Measurements from ENCODE around the gene ZBTB16.

The ZBTB16 gene

DNA sequence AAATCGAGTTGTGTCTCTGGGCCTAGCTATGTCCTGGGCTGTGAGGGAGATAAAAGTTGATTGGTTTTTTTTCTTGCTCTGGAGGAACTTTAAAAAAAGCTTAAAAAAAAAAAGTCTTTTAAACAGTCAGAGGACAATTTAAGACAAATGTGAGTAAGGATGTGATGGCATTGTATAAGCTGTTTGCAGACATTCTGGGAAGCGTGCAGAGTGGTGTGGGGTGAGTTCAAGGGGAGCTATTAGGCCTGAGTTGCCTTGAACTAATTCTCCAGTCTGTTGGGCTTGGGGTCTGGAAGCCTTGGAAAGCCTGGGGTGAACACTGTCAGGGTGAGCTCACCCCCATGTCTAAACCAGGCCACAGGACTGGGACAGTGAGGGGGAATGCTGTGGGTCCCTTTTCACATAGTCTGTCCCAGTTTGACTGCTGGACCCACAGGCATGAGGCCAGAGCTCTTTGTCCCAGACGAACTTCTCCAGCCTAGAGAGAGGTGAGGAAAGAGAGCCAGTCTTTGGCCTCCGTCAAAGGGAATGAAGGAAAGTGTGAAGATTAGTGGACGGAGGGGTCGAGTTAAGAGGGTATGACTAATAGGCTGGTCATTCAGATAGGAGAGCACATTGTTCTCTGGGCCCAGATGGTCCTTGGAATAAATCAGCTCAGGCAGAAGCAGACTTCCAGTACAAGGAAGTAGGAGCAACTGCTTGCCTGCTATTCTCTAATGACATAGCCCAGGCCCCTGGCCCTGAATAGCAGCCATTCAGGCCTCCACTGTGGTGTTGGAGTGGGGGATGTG is 160.2 kb downstream of the ZBTB16 start:
- no peak for DNase-seq

DNA sequence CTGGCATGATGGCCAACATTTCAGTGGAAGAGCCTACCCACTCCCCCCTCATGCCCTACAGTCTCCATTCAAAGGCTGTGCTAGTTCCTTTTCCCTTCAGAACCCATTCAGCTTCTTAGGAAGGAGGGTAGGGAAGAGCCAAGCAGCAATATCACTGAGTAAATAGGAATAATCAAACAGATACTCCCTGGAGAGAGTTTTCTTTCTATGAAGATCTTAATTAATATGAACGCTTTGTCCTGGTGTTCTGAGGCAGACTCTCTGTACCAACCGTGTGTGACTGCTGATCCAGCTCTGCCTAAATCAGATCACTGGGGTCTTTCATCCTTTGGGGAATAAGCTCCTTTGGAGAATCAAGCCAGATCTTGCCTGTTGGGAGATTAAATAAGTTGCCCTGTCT is 161.5 kb downstream of the ZBTB16 start:
- DNase-seq, result no peak

DNA sequence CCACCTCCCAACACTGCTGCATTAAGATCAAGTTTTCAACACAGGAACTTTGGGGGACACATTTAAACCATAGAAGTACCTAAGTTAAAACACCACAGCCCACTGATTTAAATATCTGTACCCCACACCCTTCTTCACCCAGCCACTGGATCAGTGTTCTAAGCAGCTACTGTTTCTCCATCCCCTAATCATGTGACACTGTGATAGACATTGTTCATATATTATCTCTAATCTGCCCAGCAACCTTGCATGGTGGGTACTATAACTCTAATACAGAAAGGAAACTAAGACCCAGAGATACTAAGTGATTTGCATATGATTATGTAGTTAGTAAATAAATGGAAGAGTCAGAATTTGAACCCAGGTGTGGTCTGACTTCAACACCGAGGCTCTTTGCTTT is 166.2 kb downstream of the ZBTB16 start:
- DNase-seq, result no peak

DNA sequence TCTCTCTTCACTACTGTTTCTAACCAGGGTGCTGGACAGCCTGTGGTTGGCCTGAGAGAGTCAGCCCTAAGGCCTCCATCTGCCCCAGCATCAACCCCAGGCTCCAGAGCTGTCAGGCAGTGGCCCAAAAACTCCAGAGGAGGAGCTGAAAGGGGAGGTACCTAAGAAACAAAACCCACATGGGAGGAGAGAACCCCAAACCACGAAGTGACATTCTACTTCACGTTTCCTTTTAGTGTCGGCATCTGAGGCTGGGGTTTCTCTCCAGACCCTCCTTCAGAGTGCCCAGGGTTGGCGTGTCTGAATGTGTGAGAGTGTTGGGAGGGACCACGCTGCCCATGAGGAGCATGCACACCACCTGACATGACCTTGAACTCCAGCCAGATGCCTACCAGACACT is 166.8 kb downstream of the ZBTB16 start:
- DNase-seq, result no peak

DNA sequence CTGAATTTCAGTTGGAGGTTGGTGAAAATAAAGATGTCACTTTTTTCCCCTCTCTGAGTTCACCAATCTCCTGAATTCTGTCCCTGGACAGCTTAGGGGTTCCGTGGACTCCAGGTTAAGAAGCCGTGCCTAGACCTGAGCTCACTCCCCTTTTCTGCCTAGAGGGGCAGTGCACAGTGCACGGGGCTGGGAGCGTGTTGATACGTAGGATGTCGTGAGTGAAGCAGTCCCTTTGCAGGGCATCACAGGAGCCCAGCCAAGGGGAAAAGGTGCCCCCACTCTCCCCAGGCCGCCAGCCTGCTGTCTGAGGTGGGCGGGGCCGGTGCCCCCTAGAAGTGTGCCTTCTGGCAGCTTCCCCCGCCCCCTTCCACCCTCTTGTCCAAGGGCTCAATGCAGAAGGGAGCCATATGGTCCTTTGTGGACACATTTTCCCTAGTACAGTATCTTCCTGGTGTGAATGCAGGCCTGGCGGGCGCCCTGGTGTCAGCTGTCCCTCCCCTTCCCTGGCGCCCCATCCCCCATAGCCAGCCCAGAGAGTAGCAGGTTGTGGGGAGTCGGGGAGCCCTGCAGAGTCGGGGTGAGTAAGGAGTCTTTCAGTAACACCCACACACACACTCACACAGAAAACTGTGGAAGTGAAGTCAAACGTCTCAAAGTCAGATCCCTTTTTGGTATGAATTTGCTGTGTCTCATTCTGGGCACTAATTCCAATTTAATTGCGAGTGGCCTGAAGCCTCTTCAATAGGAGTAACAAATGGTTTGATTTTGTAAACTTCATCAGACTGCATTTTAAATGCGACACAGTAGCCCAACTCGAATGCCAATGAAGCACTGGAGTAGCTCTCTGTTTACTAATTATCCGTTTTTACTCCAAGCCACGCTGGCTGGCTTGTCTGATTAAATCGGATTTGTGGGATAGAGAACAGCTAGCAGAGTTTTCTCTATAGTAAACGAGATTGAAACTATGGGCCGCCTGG is 169.2 kb downstream of the ZBTB16 start:
- no peak for DNase-seq

DNA sequence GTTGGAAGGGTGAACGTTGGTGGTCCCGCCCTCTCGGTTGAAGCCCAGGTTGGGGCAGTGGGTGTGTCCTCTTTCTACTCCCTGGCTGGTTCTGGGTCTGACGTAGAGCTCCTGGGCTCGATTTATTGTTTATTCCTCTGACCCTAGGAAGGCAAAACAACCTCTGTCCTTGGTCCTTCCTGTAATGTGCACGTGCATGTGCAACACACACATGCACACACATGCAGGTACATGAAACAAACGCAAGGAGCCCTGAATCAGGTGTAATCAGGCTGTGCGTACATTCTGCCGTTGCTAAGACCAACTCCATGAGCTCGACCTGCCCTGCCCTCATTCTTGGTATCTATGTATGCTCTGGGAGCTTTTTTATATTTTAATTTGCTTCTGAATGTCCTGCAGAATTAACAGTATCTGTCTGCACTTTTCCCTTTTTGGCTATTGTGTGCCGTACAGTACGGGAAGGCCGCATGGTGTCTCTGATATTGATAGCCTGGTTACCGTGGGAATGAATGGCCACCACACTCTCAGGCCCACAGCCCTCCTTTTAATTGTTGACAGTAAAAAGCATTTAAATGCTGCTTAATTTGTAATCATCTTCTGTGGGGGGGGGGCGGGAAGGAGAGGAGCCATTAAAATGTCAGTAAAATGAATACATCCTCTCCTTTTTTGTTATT is 170.7 kb downstream of the ZBTB16 start:
- DNase-seq, result no peak

DNA sequence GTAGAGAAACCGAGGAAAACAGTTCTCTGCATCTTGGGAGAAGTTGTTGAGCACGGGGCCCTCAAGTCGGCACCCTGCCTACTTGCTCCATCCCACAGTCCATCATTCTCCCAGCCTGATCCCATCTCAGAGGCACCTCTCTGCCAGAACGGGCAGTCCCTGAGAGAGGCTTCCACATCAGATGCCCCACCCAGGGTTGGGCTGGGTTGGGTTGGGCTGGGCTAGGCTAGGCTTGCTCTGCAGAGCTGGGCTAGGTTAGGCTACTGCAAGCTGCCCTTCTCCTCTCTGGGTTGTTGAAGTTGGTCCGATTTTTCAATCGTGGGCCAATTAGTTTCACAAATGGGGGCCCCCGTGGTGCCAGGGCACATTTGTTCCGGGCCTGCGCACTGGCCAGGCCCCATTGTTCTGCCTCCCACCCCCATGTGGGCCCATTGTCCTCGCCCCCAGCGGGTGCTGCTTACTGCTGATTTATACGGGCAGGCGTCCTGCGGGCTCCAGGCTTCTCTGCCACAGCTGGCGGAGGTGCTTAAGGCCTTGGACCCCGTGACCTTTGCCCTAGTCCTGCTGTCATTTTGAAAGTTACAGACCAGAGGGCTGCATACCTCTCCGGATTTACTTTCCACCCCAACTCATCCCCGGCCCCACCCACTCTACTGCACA is 173.0 kb downstream of the ZBTB16 start:
- no peak for DNase-seq

DNA sequence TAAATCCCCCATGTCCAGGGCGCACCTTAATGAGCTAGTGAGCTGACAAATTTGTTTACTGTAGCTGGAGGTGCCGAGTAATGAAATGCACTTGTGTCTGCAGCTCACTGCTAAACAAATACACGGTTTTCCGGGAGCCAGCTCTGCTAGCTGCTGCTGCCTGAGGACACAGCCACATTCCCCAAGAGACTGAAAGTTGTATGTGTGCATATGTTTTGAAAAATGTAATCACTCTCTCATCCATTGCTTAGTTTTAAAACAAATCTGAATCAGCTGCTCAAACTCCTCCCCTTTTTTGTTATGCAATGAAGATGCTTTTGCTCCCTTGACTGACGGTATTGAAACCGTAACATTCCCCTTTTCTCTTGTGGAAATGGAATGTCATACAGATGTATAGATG is 174.2 kb downstream of the ZBTB16 start:
- no peak for DNase-seq

DNA sequence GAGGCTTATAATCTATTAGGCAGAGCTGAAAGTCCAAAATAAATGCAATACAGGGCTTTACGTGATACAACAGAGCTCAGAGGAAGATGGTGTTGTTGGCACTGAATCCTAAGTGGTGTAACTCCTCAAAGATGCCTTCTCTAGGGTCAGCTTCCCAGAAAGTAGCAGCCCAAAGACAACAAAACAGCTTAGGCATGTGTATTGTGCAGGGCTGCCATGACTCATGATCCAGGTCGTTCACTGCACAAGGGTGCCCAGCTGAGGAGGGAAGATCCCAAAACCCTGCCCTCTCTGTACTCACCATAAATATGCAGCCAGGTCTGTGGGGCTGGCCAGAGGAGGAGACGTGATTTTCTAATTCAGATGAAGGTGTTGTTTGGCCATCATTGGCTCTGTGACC is 177.3 kb downstream of the ZBTB16 start:
- DNase-seq, result no peak

DNA sequence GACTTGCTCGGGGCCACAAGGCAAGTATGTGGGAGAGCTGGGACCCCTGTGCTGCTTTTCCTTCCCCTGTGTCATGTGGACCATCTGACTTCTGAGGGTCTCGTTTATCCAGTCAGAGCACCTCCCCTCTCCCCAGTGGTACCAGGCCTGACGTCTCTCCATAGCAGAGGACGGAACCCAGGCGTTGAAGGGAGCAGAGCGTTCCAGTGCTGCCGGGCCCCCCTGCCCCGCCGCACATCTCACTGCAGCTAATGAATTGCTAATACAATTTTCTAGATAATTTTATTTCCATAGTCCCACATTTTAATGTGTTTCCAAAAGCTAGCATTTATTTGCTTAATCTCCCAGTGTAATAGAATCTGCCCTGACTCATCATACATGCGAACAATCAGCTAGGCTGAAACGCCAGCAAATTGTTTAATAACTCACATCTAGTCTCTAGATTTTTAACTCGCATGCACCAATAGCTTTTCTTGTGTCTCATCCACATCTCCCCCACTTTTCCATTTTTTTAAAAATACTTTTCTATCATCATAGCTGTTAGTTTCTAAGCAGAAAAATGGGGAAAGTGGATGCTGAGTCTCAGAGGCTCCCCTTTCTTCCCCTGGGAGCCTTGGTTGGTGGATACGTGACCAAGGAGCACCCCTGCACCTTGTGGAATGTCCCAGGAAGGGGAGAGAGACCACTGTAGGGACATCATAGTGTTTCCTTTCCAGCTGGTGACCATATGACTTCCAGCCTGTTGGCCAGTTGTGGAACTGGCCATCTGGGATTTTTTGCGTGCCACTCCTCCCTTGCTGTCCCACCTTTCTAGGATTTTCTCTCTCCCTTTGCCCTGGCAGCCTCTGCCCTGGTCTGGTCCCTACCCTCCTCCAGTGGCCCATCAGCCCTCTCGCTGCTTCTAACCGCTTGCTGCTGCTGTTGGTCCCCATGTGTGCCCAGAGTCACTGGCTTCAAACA is 178.1 kb downstream of the ZBTB16 start:
- no peak for DNase-seq

DNA sequence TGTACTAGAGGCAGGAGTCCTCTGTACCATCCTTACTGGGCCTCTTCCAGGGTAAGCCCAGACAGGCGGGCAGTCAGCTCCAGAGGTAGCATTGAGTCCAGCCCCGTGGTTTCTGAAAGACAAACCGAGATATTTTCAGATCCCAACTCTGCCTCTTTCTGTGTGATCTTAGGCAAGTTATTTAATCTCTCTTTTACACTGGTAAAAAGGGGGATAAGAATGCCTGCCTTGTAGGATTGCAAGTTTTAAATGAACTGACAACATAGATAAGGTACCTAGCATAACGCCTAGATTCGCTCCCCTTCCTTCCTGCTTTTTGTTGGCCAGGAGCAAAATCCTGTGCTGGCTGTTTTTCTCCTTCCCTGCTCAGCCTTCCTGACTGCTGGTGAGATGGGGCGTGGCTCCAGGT is 180.2 kb downstream of the ZBTB16 start:
- DNase-seq, result no peak

DNA sequence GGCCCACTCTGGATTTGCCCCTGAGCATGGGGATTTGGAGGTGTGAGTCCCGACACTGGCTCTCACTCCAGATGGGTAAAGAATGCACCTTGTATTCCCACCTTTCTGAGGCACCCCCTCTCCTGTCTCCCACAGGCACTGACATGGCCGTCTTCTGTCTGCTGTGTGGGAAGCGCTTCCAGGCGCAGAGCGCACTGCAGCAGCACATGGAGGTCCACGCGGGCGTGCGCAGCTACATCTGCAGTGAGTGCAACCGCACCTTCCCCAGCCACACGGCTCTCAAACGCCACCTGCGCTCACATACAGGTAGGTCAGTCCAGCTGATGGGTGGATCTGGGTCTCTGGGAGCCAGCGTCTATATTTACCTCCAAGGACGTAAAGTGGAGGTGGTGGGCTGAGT is 182.5 kb downstream of the ZBTB16 start:
- no peak for DNase-seq

DNA sequence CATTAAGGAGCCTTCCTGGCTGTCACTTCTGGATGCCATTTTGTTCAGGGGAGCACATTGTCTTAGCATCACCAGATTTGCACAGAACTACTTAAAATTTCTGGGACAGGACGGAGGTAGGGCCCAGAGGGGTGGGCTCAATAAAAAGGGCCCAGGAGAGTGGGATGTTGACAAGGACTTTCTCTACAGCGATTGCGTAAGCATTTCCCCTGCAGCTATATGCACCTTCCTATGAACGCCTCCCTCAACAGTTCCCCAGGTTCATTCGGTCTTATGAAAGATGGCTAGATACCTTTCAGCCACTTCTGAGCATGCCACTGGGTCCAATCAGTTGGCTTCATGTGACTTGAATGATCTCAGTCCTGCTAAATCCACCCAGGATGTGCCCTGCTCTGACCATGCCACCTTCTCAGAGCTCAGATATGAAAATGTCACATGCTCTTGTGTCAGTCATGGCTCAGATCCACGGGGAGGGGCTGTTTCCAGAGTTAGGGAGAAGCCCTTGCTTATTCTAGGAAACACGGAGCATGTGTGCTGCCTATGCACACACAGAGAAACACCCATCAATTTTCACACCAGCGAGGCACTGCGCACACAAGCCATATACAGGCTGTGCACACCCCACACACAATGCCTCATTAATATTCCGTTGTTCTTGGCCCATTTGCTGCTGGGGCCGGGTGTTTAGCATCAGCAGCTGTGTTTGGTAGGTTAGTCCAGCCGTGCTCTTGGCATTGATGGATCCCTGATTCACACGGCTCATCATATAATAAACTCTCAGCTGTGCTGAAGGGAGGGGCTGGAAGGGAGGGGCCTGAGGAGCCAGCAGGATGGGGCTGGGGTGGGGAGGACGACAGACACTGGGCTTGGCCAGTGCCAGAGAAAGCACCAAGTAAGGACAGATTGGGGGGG is 184.2 kb downstream of the ZBTB16 start:
- DNase-seq, result no peak

DNA sequence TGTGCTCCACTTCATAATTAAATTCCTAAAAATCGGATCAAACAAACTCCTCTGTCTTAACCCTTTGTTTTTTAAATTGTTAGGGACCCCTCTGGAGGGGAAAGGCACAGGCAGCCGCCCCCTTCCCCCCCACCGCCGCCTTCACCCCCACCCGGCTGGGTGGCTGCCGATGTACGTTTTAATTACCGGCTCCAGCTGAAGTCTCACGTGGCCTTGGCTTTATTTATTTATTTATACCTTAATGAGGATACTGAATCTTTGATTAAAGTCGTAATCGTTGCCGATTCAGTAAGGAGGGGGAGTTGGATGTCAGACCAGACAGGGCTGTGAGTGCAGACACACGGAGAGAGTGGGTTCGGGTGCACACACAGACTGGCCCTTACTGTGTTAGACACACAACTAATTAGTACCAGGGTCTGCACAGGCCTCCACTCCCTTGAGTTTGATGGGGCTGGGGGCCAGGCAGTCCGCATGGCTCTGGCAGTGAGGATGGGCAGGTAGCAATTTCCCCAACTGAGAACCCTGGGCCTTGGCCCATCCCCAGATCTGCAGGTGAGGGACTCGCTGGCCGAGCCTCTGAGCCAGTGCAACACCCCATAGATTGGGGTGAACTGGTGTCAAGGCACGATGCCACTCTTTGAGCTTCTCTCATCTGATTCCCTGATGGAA is 185.3 kb downstream of the ZBTB16 start:
- no peak for DNase-seq

DNA sequence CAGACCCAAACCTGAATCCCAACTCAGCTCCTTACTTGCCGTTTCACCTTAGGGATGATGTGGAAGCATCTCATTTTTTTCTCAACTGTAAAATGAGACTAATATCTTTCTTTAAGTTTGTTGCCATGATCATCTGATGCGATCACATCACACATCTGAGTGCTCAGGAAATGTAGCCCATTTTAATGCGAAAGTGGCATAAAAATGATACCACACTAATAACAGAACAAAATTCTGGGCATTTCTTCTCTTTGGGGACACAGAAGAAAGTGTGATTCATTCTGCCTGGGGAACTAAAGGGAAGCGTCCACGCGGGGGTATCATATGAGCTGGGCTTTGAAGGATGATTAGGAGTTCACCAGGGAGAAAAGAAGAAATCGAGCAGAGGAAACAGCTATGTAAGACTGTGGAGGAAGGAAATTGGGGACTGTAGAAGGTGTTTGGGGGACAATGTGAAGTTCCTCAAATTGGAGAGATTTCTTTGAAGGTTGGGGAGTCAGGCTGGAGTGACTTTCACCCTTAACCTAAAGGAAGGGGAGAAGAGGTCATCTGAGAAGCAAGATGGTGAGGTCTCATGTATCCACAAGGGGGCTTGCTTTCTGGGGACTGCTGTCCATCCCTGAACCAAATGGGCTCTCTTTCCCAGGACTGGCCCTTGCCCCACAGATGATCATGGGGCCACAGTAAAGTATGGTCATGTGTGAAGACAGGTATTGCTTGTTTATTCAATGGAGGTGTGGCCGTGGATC is 187.0 kb downstream of the ZBTB16 start:
- no peak for DNase-seq

DNA sequence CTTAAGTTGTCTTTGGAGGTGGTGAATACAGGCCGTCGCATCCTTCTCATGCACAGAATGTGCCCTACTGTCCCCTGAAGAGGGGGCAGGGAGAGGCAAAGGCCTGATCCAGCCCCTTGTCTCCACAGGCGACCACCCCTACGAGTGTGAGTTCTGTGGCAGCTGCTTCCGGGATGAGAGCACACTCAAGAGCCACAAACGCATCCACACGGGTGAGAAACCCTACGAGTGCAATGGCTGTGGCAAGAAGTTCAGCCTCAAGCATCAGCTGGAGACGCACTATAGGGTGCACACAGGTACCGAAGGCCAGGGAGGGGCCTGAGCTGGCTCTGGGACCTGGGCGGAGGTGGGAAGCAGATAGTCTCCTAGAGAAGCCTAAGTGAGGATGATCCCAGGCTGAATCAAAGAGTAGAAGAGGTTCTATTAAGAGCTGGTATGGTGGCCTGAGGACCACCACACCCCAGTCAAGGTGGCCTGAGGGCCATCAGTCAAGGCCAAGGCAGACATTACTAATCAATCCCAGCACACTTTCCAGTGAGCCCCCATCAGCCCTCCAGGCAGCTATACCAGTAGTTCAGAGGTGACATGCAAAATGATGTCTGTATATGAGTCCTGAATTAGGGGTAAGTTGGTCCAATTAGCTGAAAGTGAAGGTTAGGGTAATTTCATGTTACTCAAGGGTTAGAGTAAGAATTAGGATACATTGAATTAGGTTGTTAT is 187.7 kb downstream of the ZBTB16 start:
- DNase-seq, result no peak

DNA sequence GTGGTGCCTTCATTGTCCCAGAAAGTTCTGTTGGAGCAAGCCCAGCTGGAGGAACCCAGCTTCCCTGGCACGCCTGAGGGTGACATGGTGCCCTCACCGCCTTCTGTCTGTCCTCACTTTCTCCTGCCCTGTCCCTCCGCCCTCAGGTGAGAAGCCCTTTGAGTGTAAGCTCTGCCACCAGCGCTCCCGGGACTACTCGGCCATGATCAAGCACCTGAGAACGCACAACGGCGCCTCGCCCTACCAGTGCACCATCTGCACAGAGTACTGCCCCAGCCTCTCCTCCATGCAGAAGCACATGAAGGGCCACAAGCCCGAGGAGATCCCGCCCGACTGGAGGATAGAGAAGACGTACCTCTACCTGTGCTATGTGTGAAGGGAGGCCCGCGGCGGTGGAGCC is 190.7 kb downstream of the ZBTB16 start:
- no peak for DNase-seq

DNA sequence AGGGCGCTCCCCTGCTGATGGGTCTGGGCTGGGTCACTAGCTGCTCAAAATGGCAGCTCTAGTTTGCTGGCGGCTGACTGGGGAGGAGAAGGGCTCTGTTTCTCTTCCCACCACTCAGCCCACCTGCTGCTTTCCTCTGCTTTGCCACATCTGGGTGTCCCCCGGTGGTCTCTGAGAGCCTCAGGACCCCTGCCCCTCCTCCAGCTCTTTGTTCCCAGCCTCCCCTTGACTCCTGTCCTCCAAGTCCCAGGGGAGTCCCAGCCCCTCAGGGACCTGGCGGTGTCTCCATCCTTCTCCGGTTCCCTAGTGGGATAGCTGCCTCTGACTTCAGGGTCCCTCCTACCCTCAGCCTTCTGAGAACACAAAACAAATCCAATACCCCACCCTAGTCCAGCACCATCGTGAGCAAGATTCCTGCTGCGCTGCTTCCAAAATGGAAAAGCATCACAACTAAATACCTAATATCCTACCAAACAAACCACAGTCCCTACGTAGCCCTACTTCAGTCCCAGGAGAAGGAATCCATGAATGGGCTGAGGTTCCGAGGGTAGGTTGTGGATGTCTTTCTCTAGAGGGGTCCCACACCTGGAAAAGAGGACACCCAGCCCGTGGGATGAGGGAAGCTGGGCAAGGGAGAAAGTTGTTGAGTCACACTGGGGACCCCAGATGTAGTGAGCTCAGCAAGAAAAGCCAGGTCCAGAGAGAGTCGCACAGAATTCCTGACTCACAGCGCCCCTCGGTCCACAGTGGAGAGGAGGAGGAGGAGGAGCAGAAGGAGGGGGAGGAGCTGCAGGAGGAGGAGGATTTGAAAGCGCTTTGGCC is 191.7 kb downstream of the ZBTB16 start:
- DNase-seq, result no peak
